ENCODE data around the gene CACNA2D2. TPM values are rescaled to one million over a fixed set of nuclear protein-coding genes. Genes with fewer than 3 reads are reported as not detected.

CACNA2D2 gene
- total and polyA plus RNA-seq, 8 donors: 15.4 to 86.6 (median 30.2) TPM

DNA sequence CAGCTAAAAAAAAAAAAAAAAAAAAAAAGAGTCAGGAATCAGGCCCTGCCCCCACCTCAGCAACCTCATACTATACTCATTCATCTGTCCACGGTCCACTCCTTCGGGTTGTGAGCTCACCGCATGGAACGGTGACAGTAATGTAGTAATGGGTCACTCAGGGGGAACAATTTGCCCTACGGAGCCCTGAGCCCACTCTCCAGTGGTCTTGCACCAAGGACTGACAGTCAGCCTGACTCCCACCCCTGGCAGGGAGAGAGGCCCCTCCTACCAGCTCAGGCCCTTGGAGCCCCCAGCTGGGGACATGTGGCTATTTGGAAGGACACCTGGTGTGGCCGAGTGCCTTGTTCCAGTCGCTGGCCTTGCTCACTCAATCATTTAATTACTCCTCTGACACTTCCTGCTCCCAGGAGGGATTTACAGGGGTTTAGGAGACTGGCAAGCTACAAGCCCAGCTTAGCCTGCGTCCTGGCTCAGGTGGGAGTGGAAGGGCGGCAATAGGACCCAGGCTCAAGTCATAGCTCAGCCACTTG is 19.9 kb upstream of the CACNA2D2 start:
- DNase-seq (no peak), ATAC-seq (no peak)
- intact Hi-C loops (cut with DNase I): no loop called here
- H3K36me3 ChIP-seq: no peaks in the 10 kb centered on the region
- no peak overlapping the region for H3K27ac ChIP-seq
- no peaks in the 10 kb centered on the region for H3K27me3 ChIP-seq
- no peaks in the 10 kb centered on the region for H3K4me1 ChIP-seq
- H3K9me3 ChIP-seq: no peaks in the 10 kb centered on the region
- TF ChIP-seq CTCF (IDR thresholded peaks at IDR 0.05): no peak
- H3K4me3 ChIP-seq: no peak overlapping the region

GRCh38 chr3:50521572-50521971 is 18.1 kb upstream of the CACNA2D2 start:
- ATAC-seq (no peak), DNase-seq (no peak)
- Histone ChIP-seq H3K4me1 (peaks cover 0 to under 1% of the 10 kb centered on the region in 2 donors), H3K27ac (no peak overlapping the region), H3K9me3 (no peaks in the 10 kb centered on the region), H3K36me3 (no peaks in the 10 kb centered on the region), H3K4me3 (no peak overlapping the region), H3K27me3 (no peaks in the 10 kb centered on the region)
- TF ChIP-seq CTCF (IDR thresholded peaks at IDR 0.05): no peak
- intact Hi-C loops (cut with DNase I): no loop called here

DNA sequence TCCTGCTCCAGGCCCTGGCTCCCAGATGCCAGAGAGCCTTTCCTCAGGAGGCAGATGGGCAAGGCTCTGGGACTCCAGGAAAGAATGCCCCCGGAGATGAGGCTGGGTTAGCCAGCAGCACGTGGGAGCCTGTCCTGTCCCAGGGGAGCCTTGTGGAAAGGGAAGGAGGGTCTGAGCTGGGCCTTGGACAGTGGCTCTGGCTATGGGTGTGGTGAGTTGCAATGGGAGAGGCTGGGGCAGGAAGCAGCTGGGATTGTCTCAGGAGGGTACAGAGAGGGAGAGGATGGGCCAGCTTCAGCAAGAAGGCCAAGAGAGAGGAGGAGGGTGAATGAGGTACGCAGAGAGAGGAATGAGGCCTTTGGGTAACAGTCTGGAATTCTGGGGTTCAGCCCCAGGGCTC is 17.4 kb upstream of the CACNA2D2 start:
- intact Hi-C loops (cut with DNase I): no loop called here
- H3K27me3 ChIP-seq: no peaks in the 10 kb centered on the region
- H3K27ac ChIP-seq: no peak overlapping the region
- H3K4me1 ChIP-seq: peaks cover 7% of the 10 kb centered on the region in 2 donors
- DNase-seq (no peak), ATAC-seq (no peak)
- no peaks in the 10 kb centered on the region for H3K9me3 ChIP-seq
- no peaks in the 10 kb centered on the region for H3K36me3 ChIP-seq
- H3K4me3 ChIP-seq: no peak overlapping the region
- no peak for TF ChIP-seq CTCF (IDR thresholded peaks at IDR 0.05)

- DNase-seq: peak in 3 of 4 donors; percentile 58 to 87 (median 62)
- no peaks in the 10 kb centered on the region for H3K36me3 ChIP-seq
- H3K27ac ChIP-seq: no peak overlapping the region
- H3K27me3 ChIP-seq: peaks cover 0 to 4% of the 10 kb centered on the region in 2 donors
- peak; percentile 80 to 93 for TF ChIP-seq CTCF (IDR thresholded peaks at IDR 0.05)
- H3K4me3 ChIP-seq: no peak overlapping the region
- ATAC-seq: peak; percentile 80
- intact Hi-C loops (cut with DNase I): no loop called here
- H3K4me1 ChIP-seq: peaks cover 14% of the 10 kb centered on the region in 2 donors
- H3K9me3 ChIP-seq: no peaks in the 10 kb centered on the region
Measured at GRCh38 chr3:50519471-50520089, 16.1 kb upstream of the CACNA2D2 start.

- H3K27me3 ChIP-seq: peaks cover 0 to 4% of the 10 kb centered on the region in 2 donors
- intact Hi-C loops (cut with DNase I): no loop called here
- H3K27ac ChIP-seq: no peak overlapping the region
- H3K4me3 ChIP-seq: no peak overlapping the region
- peaks cover 14% of the 10 kb centered on the region in 2 donors for H3K4me1 ChIP-seq
- no peaks in the 10 kb centered on the region for H3K36me3 ChIP-seq
- no peaks in the 10 kb centered on the region for H3K9me3 ChIP-seq
- TF ChIP-seq CTCF (IDR thresholded peaks at IDR 0.05): no peak
- no peak for DNase-seq
- no peak for ATAC-seq
Measured at GRCh38 chr3:50518436-50518835, 15.0 kb upstream of the CACNA2D2 start.
